GM19193 (cell line): Measurements from ENCODE around the gene EEF1E1.
A peak's percentile ranks its signal among the peaks of the same experiment; 100 is the strongest.

Experiments
- POLR2A ChIP-seq: IDR thresholded peaks from 4 replicates; pipeline ENCODE4 v1.6.1; 2011; ENCODE audit not compliant: insufficient read depth, insufficient read length; ENCODE audit errors: extremely low read depth

EEF1E1 gene

DNA sequence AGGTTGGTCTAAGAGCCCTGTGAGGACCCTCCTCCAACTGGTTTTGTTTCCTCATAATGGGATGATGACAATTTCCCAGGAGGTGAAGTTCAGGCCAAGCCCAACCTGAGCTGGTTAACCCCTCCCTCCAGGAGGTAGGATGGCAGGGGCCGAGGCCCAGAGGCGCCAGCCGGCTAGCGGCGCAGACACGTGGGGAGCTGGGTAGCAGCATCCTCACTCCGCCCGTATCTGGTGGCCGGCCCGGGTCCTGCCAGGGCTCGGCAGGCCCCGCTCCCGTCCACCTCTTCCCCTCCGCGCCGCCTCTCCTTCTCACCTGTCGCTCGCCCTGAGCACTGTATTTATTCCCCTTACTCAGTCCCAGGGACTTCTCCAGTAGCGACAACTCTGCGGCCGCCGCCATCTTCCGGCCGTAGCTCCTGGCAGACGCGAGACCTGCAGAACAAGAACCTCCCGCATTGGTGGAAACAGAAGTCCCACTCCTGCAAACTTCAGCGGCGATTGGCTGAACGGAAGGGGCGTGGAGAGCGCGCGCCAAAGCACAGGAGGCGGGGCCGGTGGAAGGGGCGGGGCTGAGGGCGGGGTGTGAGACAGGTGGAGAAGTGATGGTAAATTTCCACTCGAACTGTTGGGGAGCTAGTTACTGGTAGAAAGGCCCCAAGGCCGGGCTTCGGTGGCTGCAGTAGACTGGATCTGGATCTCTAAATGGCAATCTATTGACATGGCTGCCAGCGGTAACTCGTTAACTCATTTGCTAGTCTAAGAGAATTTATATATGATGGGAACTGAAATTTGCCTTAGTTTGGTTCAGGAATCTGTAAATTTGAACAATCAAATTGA lies at the start of gene EEF1E1:
EEF1E1 (minus strand) TSS at position 427 of the 837 bp plus-strand sequence; CDS start at position 400, 27 bp downstream.
- peak; percentile 80 for TF ChIP-seq POLR2A

DNA sequence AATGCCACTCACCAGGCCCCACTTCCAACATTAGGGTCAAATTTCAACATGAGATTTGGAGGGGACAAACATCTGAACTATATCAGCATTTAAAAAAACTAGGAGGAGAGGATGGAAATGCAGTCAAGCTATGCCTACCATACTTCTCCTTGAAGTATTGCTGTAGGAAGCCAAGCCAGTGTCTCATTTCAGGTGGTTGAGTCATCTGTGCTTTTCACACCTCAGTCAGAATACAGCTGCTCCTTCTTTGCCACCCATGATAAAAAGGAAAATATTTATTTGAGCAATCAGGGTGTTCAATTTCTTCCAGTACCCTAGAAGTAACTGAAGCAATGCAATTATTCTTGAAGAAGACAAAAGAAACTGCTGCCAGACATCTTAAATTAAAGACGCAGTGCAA lies 47.0 kb upstream of the EEF1E1 start:
- no peak for TF ChIP-seq POLR2A

DNA sequence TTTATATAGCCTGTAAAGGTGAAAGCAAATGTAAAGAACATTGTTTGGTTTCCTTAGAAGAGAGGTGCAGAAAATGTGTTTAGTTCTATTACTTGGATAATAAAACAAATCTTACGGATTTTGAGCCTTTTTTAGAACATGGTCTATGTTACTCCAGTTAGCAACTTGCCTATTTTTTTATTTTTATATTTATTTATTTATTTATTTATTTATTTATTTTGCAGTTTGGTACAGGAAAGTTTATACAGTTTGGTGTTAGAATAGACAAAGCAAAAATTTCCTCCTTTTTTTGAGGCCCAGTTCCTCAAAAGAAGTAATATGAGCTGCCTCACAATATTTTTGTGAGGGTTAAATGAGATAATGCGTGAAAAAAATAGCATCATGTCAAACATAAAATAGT lies 41.6 kb upstream of the EEF1E1 start:
- TF ChIP-seq POLR2A = no peak

DNA sequence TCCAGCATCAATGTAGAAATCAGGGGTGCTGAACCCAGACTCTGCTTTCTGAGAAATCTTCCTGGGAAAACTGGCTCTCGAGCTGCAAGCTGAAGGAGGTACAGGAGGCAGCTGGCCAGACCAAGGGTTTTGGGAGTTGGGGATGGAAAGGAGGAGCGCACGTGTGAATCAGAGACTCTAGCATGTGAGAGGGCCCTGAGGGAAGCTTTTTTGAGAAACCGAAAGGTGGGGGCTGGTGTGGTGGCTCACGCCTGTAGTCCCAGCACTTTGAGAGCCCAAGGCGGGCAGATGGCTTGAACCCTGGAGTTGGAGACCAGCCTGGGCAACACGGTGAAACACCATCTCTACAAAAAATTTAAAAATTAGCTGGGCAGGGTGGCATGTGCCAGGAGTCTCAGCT lies 37.1 kb upstream of the EEF1E1 start:
- no peak for TF ChIP-seq POLR2A

DNA sequence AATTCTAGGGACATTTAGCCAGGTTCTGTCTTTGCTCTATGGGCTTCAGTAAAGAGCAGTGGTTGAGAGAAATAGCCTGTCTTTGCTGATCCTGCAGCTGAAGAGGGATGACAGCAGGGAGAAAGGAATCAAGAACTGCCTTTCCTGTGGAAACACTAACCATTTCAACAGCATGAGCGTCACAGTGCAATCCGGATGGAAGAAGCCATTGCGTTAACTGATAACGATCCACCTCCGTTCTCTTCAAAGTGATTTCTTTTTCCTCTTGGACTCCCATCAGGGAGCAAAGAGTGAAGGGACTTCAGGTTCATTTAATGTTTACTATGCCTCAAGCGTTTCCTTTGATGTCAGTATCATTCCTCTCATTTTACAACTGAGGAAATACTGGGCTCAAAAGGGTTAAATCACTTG lies 35.2 kb upstream of the EEF1E1 start:
- TF ChIP-seq POLR2A = no peak

DNA sequence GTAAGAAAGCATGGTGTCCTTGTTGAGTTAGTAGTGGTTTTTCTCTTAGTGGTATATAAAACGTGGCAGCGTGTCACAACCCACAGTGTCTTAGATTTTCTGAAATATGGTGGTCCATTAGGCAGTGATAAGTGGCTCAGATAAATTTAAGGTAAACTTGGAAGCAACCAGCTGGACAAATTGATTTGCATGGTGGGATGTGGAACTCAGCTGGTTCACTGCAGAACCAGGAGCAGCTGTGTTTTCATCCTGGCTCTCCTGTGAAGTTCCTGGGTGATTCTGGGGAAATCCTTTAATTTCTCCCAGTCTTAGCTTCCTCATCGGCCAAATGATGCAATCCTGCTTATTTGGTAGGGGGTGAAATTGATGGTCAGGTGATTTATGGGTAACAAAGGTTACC lies 32.9 kb upstream of the EEF1E1 start:
- TF ChIP-seq POLR2A = no peak

DNA sequence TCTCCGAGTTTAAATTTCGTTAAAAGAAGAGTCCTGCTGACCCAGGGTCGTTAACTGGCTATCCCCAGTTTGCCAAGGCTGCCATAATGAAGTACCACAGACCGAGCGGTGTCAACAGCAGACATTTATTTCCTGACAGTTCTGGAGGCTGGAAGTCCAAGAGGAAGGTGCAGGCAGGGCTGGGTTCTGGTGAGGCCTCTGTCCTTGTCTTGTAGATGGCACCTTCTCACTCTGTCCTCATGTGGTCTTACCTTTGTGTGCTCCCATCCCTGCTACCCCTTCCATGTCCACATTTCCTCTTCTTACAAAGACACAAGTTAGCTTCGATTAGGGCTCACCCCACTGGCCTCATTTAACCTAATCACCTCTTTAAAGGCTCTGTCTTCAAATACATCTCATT lies 29.8 kb upstream of the EEF1E1 start:
- no peak for TF ChIP-seq POLR2A

DNA sequence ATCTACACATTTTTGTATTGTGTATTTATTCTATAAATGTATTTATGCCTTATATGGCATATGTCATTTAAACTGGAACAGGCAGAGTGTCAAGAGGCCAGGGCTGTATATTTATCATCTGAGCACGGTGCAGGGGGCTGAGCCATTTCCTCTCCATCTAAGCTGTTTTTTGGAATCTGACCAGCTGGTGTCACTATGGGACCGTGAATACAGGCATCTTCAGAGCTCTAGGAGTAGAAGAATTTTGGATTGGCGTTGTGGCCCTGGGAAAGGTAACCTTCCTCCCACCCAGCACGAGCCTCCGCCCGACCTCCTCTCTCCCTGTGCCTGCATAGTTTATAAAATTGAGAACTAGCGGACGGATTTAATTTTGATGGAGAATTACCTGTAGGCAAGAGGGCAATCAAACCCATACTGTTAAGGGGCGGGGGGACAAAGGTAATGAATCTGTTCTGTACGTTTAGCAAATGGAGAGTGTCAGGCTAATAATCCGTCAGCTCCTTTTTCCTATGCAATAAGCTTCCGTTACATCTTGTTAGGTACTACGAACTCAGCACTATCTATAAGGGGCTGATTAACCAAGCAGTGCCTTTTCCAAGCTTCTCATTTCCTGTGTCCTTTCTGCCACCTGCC lies 29.0 kb upstream of the EEF1E1 start:
- TF ChIP-seq POLR2A = no peak

DNA sequence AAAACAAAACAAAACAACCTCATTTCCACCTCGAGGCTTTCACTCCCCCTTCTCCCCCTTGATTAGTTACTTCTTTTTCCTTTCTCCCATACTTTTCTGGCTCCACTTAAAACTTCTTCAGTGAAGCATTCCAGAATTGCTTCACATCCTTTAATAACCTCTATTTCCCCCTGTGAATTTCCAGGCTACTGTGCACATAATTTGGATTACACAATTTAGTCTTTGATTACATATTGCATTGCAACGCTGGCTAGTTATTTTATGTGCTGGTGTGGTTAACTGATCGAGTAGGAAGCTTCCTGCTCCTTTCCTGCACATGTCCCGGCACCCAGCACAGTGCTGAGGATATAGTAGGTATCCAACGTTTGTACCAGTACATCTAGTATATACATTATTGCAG lies 28.1 kb upstream of the EEF1E1 start:
- no peak for TF ChIP-seq POLR2A

DNA sequence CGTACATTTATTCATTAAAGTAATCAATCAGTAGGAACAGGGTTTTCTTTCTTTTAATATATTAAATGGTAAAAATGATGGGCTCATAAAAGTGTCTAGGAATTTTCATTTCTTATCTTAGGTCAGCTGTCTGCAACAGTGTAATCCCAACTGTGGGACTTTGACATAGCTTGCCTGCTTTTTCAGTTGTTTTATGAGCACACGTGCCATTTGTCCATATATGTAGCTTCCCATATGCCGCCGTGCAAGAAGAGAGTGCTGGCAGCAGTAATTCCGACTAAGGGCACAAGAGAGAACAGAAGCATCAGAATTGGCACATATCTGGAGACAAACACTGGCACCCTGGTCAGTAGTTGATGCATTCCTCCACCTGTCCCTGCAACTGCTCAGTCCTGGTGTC lies 20.9 kb upstream of the EEF1E1 start:
- no peak for TF ChIP-seq POLR2A

DNA sequence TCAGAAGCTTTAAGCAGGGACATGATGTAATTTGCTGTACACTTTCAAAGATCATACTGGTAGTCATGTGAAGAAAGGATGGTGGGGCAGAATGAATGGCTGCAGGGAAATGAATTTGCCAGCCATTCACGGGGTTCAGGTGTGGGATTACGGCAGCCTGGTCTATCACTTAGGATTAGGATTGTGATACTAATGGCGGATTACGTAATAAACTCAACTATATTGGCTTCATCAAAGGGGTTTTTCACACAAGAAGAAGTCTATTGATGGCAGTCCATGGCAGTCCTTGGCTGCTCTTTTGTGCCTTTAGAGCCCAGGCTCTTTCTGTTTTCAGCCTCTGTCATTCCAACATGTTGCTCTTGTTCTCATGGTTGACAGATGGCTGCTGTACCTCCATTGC lies 12.6 kb upstream of the EEF1E1 start:
- TF ChIP-seq POLR2A = no peak

DNA sequence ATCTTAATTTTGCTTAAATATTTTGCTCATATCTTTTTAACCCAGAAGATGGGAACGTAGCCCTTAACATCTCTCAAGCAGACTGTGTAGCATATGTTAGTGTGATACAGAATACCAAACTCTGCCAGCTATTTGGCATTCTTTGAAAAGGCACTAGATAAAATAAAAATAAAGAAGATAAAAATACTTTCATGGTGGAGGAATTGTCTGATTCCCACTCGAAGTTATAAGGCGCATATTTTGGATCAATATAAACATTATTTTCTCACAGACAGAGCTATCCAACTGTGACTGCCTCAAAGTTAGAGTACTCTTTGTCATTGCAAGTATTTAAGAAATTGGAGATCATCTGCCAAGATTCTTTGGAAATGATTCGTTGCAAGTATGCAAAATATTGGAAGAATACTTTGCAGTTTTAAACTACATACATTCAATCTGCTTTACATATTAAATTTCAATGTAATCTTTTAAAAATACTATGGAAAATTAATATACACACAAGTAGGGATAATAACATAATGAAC lies 10.8 kb upstream of the EEF1E1 start:
- TF ChIP-seq POLR2A = no peak

DNA sequence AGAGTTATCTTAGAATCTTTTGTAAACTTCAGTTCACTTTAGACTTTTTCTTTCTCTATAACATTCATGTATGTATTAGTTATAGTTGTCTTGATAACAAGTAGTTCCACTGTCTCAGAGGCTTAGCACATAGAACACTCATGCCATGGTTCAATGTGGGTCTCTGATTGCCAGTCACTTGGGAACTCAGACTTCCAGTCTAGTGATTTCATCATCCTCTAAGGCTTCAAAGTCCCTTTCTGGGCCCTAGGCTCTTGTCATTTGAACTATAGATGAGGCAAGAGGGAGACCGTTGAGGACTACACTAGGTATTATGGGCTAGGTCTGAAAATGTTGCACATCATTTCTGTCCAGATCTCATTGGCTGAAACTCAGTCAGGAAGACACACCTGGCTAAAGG lies 8.4 kb upstream of the EEF1E1 start:
- no peak for TF ChIP-seq POLR2A

DNA sequence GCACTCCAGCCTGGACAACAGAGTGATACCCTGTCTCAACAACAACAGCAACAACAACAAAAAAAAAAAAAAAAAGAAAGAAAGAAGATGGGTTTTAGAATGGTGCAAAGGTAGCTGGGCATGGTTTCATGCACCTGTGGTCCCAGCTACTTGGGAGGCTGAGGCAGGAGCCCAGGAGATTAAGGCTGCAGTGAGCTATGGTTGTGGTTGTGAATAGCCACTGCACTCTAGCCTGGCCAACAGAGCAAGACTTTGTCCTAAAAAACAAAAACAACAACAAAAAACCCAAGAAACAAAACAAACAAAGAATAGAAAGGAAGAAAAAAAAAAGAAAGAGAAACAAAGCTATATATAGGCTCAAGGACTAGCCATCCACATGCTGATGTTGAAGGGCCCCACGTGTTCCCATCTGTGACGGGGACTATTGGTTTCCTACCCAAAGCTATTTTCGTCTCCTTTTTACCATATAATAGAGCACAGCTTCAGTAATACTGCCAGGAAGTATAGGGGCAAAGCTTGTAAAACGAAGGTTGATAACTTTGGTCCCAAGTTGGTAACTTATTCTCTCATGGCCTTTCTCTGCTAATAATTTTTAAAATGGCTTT lies 7.9 kb upstream of the EEF1E1 start:
- no peak for TF ChIP-seq POLR2A

DNA sequence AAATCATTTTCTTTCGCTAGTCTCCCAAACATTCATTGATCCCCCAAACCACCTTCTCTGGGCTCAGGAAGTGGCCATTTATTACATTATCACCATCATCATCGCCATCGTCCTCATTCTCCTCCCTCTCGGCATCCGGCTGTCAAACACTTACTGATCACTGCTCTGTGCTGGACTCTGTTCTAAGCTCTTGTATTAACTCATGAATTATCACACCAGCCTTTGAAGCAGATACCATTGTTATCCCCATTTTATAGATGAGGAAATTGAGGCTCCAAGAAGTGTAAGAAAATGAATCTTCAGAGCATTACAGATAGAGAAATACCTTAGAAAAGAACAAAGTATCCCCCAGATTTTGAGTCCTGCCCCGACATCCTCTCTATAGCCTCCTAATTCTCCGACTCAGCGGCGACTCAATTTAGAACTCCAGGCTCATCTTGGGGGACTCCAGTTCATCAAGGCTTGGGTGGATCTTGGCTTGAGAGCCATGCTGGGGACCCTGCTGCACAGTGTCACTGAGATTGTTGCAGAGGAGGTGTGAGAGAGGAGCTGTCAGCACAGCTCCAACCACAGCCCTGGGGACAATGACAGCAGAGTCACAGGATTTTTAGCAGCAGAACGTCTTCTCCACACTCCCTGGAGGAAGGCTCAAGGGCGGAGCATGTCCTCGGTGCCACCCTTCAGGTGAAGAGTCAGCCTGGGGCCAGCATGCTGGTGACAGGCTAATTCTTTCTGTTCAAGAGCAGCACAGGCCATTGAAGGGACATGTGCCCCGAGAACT lies 6.6 kb upstream of the EEF1E1 start:
- no peak for TF ChIP-seq POLR2A
